ENCODE data around the gene CPSF4. TPM values are rescaled to one million over a fixed set of nuclear protein-coding genes. Genes with fewer than 3 reads are reported as not detected.

CPSF4 gene
- total RNA-seq, 1 donor from 2014 or later: 69.5 TPM

GRCh38 chr7:99446096-99446495 lies 7.4 kb downstream of the CPSF4 start:
- Mint-ChIP-seq H3K36me3 (peaks cover 32% of the 10 kb centered on the region), H3K27me3 (ENCODE audit: low read depth) (no peaks in the 10 kb centered on the region), H3K4me3 (no peak overlapping the region), H3K9me3 (no peaks in the 10 kb centered on the region), H3K4me1 (peaks cover 2% of the 10 kb centered on the region), H3K27ac (no peak overlapping the region)
- no peak for TF ChIP-seq CTCF (IDR thresholded peaks at IDR 0.05; ENCODE audit: unreplicated experiment)
- DNase-seq (ENCODE audit: low spot score in 2 of 2, unreplicated experiment in 2 of 2): no peak

GRCh38 chr7:99447943-99448342 lies 9.2 kb downstream of the CPSF4 start:
- DNase-seq (ENCODE audit: low spot score in 2 of 2, unreplicated experiment in 2 of 2): no peak
- no peak overlapping the region for H3K27ac Mint-ChIP-seq
- no peak for TF ChIP-seq CTCF (IDR thresholded peaks at IDR 0.05; ENCODE audit: unreplicated experiment)
- no peaks in the 10 kb centered on the region for H3K4me1 Mint-ChIP-seq
- H3K4me3 Mint-ChIP-seq: no peak overlapping the region
- peaks cover 28% of the 10 kb centered on the region for H3K36me3 Mint-ChIP-seq
- no peaks in the 10 kb centered on the region for H3K9me3 Mint-ChIP-seq
- H3K27me3 Mint-ChIP-seq (ENCODE audit: low read depth): no peaks in the 10 kb centered on the region

GRCh38 chr7:99448855-99449254 lies 10.1 kb downstream of the CPSF4 start:
- Mint-ChIP-seq H3K4me1 (no peaks in the 10 kb centered on the region), H3K4me3 (no peak overlapping the region), H3K27me3 (ENCODE audit: low read depth) (no peaks in the 10 kb centered on the region), H3K9me3 (no peaks in the 10 kb centered on the region), H3K27ac (no peak overlapping the region), H3K36me3 (peaks cover 28% of the 10 kb centered on the region)
- DNase-seq (ENCODE audit: low spot score in 2 of 2, unreplicated experiment in 2 of 2): no peak
- TF ChIP-seq CTCF (IDR thresholded peaks at IDR 0.05; ENCODE audit: unreplicated experiment): no peak

GRCh38 chr7:99449326-99449725 lies 10.6 kb downstream of the CPSF4 start:
- DNase-seq (ENCODE audit: low spot score in 2 of 2, unreplicated experiment in 2 of 2): no peak
- Mint-ChIP-seq H3K4me3 (no peak overlapping the region), H3K9me3 (no peaks in the 10 kb centered on the region), H3K27me3 (ENCODE audit: low read depth) (no peaks in the 10 kb centered on the region), H3K36me3 (peaks cover 32% of the 10 kb centered on the region), H3K4me1 (no peaks in the 10 kb centered on the region), H3K27ac (no peak overlapping the region)
- no peak for TF ChIP-seq CTCF (IDR thresholded peaks at IDR 0.05; ENCODE audit: unreplicated experiment)

GRCh38 chr7:99451936-99452335 lies 13.2 kb downstream of the CPSF4 start:
- Mint-ChIP-seq H3K4me1 (no peaks in the 10 kb centered on the region), H3K36me3 (peaks cover 18% of the 10 kb centered on the region), H3K27me3 (ENCODE audit: low read depth) (no peaks in the 10 kb centered on the region), H3K4me3 (no peak overlapping the region), H3K27ac (no peak overlapping the region), H3K9me3 (no peaks in the 10 kb centered on the region)
- DNase-seq (ENCODE audit: low spot score in 2 of 2, unreplicated experiment in 2 of 2): no peak
- TF ChIP-seq CTCF (IDR thresholded peaks at IDR 0.05; ENCODE audit: unreplicated experiment): no peak

- no peaks in the 10 kb centered on the region for H3K27me3 Mint-ChIP-seq (ENCODE audit: low read depth)
Observed at GRCh38 chr7:99452541-99452940, 13.8 kb downstream of the CPSF4 start.

More at GRCh38 chr7:99452541-99452940, 13.8 kb downstream of the CPSF4 start:
- Mint-ChIP-seq H3K4me1 (no peaks in the 10 kb centered on the region), H3K9me3 (no peaks in the 10 kb centered on the region), H3K4me3 (no peak overlapping the region), H3K27ac (no peak overlapping the region), H3K36me3 (peaks cover 20% of the 10 kb centered on the region)
- DNase-seq (ENCODE audit: low spot score in 2 of 2, unreplicated experiment in 2 of 2): no peak
- no peak for TF ChIP-seq CTCF (IDR thresholded peaks at IDR 0.05; ENCODE audit: unreplicated experiment)
